Measurements from ENCODE around the gene DDX25.

Gene DDX25

GRCh38 chr11:125942771-125943428, 38.6 kb downstream of the DDX25 start:
- TF ChIP-seq CTCF (IDR thresholded peaks at IDR 0.05; ENCODE audit: low read depth, low read length, missing control alignments), result no peak
- no peak overlapping the region for H3K4me3 ChIP-seq (replicated peaks; ENCODE audit: low read depth, low read length)
- DNase-seq (ENCODE audit: extremely low read depth, low read depth), result no peak

GRCh38 chr11:125943661-125944349, 39.5 kb downstream of the DDX25 start:
- no peak overlapping the region for H3K4me3 ChIP-seq (replicated peaks; ENCODE audit: low read depth, low read length)
- DNase-seq (ENCODE audit: extremely low read depth, low read depth), result no peak
- no peak for TF ChIP-seq CTCF (IDR thresholded peaks at IDR 0.05; ENCODE audit: low read depth, low read length, missing control alignments)

- H3K4me3 ChIP-seq (replicated peaks; ENCODE audit: low read depth, low read length), result no peak overlapping the region
- TF ChIP-seq CTCF (IDR thresholded peaks at IDR 0.05; ENCODE audit: low read depth, low read length, missing control alignments), result no peak
- no peak for DNase-seq (ENCODE audit: extremely low read depth, low read depth)
Measured at GRCh38 chr11:125944350-125945010, 40.2 kb downstream of the DDX25 start.

GRCh38 chr11:125945011-125945796, 40.9 kb downstream of the DDX25 start:
- no peak for DNase-seq (ENCODE audit: extremely low read depth, low read depth)
- no peak for TF ChIP-seq CTCF (IDR thresholded peaks at IDR 0.05; ENCODE audit: low read depth, low read length, missing control alignments)
- H3K4me3 ChIP-seq (replicated peaks; ENCODE audit: low read depth, low read length), result no peak overlapping the region

- H3K4me3 ChIP-seq (replicated peaks; ENCODE audit: low read depth, low read length), result no peak within 1 kb of the TSS
- no peak for TF ChIP-seq CTCF (IDR thresholded peaks at IDR 0.05; ENCODE audit: low read depth, low read length, missing control alignments)
- DNase-seq (ENCODE audit: extremely low read depth, low read depth), result no peak
Measured at GRCh38 chr11:125945797-125946520, 41.7 kb downstream of the DDX25 start, which contains the start of gene VSIG10L2. VSIG10L2 (plus strand) TSS chr11:125946044; CDS start chr11:125946056, 12 bp downstream.

All from HFF-Myc (cell line).